ENCODE data around the gene TSPAN5. TPM values are rescaled to one million over a fixed set of nuclear protein-coding genes. Genes with fewer than 3 reads are reported as not detected.

The TSPAN5 gene
- total RNA-seq, 4 donors from 2014 or later = 14.5 to 33.4 (median 17.0) TPM

DNA sequence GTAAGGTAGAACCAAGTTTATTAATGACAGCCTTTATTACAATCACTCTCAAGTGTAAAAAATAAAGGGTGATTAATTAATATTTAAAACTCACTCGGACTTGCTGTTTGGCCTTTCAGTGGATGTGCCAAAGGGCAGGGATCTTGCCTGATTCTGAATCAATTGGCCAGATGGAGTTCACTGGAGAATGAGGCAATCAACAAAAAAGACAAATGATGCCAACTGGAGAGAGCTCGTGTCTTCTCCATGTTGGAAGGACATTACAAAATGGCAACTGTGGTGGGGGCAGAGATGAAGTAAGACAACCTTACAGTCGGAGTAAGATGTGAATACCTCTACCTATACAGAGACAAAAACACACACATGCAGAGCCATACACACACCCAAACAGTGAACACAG, 188.0 kb downstream of the TSPAN5 start:
- Histone ChIP-seq H3K36me3 (no peaks in the 10 kb centered on the region), H3K4me1 (peaks cover 17% of the 10 kb centered on the region), H3K4me3 (no peak overlapping the region), H3K27ac (no peak overlapping the region), H3K9me3 (no peaks in the 10 kb centered on the region), H3K27me3 (no peaks in the 10 kb centered on the region)
- 70% methylated on average over 3 of the region's 3 CpGs for WGBS
- no peak for TF ChIP-seq EP300 (IDR thresholded peaks at IDR 0.05)
- no peak for TF ChIP-seq POLR2AphosphoS5 (IDR thresholded peaks at IDR 0.05)
- no peak for TF ChIP-seq POLR2A (IDR thresholded peaks at IDR 0.05)
- TF ChIP-seq, protein P1, sequence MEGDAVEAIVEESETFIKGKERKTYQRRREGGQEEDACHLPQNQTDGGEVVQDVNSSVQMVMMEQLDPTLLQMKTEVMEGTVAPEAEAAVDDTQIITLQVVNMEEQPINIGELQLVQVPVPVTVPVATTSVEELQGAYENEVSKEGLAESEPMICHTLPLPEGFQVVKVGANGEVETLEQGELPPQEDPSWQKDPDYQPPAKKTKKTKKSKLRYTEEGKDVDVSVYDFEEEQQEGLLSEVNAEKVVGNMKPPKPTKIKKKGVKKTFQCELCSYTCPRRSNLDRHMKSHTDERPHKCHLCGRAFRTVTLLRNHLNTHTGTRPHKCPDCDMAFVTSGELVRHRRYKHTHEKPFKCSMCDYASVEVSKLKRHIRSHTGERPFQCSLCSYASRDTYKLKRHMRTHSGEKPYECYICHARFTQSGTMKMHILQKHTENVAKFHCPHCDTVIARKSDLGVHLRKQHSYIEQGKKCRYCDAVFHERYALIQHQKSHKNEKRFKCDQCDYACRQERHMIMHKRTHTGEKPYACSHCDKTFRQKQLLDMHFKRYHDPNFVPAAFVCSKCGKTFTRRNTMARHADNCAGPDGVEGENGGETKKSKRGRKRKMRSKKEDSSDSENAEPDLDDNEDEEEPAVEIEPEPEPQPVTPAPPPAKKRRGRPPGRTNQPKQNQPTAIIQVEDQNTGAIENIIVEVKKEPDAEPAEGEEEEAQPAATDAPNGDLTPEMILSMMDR (IDR thresholded peaks at IDR 0.05) = no peak
- no peak for DNase-seq (ENCODE audit: low spot score in 2 of 2)

DNA sequence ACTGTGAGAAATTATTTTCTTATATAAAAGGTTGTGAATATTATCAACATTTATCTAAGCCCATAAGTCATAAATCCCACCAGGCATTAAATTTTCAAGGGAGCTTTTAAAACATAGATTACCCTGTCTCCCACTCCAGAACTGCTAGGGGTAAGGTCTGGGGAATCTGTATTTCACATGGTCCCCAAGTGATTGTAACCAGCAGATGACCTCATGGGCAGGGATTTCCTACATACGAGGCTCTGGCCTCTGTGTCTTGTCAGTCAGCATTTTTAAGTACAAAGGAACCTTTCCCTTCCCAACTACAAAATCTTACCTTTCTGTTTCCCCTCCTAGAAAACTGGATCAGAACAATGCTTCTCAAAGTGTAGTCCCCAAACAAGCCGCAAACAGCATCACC, 188.6 kb downstream of the TSPAN5 start:
- Histone ChIP-seq H3K36me3 (no peaks in the 10 kb centered on the region), H3K9me3 (no peaks in the 10 kb centered on the region), H3K27me3 (no peaks in the 10 kb centered on the region), H3K4me3 (no peak overlapping the region), H3K27ac (no peak overlapping the region), H3K4me1 (peaks cover 17% of the 10 kb centered on the region)
- no peak for TF ChIP-seq POLR2AphosphoS5 (IDR thresholded peaks at IDR 0.05)
- TF ChIP-seq, protein P1 (IDR thresholded peaks at IDR 0.05) = no peak
- TF ChIP-seq POLR2A (IDR thresholded peaks at IDR 0.05) = no peak
- no peak for TF ChIP-seq EP300 (IDR thresholded peaks at IDR 0.05)
- DNase-seq (ENCODE audit: low spot score in 2 of 2) = no peak
- WGBS = 58% methylated on average over 2 of the region's 2 CpGs

DNA sequence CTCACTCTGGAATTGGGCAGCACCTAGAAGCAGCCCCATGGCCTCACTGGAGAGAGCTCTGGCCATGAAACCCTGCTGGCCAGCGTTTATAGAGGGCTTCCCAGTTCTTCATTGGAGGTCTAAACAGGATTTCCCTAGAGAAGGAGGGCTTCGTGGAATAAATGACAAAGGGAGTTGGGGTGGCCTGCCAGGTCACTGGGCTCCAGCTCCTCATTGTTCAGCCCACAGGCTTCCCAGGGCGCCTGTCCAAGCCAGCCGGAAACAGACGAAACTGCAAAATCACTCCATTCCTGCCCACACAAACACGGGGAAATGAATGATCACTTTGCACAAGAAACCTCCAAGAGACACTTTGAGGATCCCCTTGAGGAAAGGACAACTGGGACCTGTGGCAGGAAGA, 189.7 kb downstream of the TSPAN5 start:
- Histone ChIP-seq H3K36me3 (no peaks in the 10 kb centered on the region), H3K9me3 (no peaks in the 10 kb centered on the region), H3K27ac (no peak overlapping the region), H3K27me3 (no peaks in the 10 kb centered on the region), H3K4me1 (peaks cover 17% of the 10 kb centered on the region), H3K4me3 (no peak overlapping the region)
- DNase-seq (ENCODE audit: low spot score in 2 of 2) = no peak
- 40% methylated on average over 6 of the region's 6 CpGs for WGBS
- TF ChIP-seq, protein P1 (IDR thresholded peaks at IDR 0.05) = no peak
- TF ChIP-seq EP300 (IDR thresholded peaks at IDR 0.05) = no peak
- TF ChIP-seq POLR2AphosphoS5 (IDR thresholded peaks at IDR 0.05) = no peak
- TF ChIP-seq POLR2A (IDR thresholded peaks at IDR 0.05) = no peak

DNA sequence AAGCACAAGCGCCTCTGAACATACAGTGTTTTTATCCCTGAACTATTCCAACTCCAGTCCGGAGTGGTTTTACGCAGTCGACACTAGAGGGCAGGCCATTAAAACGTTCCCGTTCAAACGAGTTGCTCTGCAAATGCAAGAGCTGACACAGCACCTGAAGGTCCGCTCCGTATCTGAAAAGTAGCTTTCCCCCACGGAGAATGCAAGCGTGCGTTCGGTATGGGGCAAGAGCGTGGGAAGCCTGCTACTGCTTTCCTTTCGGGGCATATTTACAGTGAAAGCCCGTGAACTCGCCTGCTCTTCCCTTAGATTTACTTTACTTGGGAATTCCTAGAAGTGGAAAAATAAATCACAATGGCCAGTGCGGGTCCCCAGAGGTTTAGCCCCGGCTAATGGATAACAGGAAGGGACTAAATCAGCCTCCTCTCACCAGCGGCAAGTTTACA, 190.8 kb downstream of the TSPAN5 start:
- H3K9me3 ChIP-seq = no peaks in the 10 kb centered on the region
- H3K36me3 ChIP-seq = no peaks in the 10 kb centered on the region
- H3K27ac ChIP-seq = no peak overlapping the region
- H3K4me1 ChIP-seq = peaks cover 17% of the 10 kb centered on the region
- TF ChIP-seq, protein P1 (IDR thresholded peaks at IDR 0.05) = peak; percentile 58 to 61
- TF ChIP-seq POLR2A (IDR thresholded peaks at IDR 0.05) (no peak), EP300 (IDR thresholded peaks at IDR 0.05) (no peak), POLR2AphosphoS5 (IDR thresholded peaks at IDR 0.05) (peak in 1 of 3 donors; percentile 26)
- H3K27me3 ChIP-seq = no peaks in the 10 kb centered on the region
- DNase-seq (ENCODE audit: low spot score in 2 of 2) = peak; percentile 79 to 80
- H3K4me3 ChIP-seq = peak overlapping the region; percentile 43
- WGBS = 2% methylated on average over 20 of the region's 20 CpGs

DNA sequence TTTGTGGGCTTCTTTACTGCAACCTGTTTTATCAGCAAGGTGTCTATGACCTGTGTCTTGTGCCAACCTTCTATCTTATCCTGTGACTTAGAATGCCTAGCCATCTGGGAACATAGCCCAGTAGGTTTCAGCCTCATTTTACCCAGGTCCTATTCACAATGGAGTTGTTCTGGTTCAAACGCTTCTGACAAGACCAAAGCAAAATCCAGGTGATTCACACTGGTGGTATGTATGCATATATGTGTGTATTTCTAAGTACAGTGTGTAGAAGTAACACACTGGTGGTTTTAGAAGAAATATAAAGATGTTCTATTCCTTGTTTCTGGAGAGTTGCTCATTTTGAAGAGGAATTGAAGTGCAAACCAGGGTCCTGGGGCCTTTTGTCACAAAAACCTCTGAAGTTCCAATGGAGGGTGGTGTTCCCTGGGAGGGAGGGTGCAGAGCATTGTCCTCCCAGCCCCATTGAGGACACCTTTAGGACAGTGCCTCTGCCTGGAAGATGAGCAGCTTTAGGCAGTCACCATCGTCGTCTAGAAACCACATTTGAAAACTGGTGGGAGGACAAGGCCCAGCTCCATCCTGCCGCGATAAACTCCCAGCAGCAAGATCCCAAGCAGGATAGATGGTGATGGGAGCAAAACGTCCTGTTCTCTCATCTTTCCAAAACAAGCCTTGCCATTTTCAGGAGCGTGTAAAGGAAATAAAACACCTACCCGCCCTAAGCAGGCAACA, 191.4 kb downstream of the TSPAN5 start:
- Histone ChIP-seq H3K36me3 (no peaks in the 10 kb centered on the region), H3K4me3 (no peak overlapping the region), H3K9me3 (no peaks in the 10 kb centered on the region), H3K27me3 (no peaks in the 10 kb centered on the region), H3K27ac (no peak overlapping the region), H3K4me1 (peaks cover 17% of the 10 kb centered on the region)
- TF ChIP-seq EP300 (IDR thresholded peaks at IDR 0.05) = no peak
- TF ChIP-seq POLR2A (IDR thresholded peaks at IDR 0.05) = no peak
- TF ChIP-seq, protein P1 (IDR thresholded peaks at IDR 0.05) = no peak
- TF ChIP-seq POLR2AphosphoS5 (IDR thresholded peaks at IDR 0.05) = no peak
- no peak for DNase-seq (ENCODE audit: low spot score in 2 of 2)
- WGBS = 41% methylated on average over 8 of the region's 8 CpGs

Data from suprapubic skin (tissue), 4 donors.